HG03097 (cell line): ENCODE results near the gene PPP1R9B.

ENCODE experiments used
- ATAC-seq: cut with Tn5 transposase; IDR thresholded peaks from one replicate; pipeline ENCODE4 v1.9.1; 2021; ENCODE audit not compliant: unreplicated experiment, low FRiP score

The PPP1R9B gene

DNA sequence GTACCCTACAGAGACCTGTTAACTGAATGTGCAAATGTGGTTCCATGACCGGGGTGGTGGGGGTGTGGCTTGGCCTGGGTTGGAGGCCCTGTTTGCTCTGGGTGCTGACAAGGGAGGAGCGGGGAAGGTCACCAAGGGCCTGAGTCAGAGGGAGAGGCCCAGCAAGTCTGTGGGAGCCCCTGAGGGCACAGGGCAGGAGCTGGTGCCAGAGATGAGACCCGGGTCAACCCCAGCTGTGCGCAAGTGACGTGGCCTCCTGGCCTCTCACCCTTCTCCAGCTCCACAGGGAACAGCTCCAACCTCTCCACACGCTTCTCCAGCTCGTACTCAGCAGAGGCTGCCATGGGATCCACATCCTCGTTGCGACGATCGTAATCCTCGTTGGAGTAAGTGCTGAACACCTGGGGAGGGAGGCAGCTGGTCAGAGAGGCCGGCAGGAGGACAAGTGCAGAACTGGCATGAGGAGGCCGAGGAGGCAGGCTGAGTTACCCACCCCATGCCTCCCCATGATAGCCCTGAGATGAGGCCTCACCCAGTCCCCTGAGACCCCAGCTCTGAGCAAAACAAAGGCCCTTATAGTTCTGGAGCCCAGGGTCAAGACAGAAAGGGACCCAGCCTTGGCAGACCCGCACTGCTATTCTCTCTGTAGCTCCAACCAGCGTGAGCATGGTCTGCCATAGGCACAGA lies 5.5 kb downstream of the PPP1R9B start:
- ATAC-seq: no peak

DNA sequence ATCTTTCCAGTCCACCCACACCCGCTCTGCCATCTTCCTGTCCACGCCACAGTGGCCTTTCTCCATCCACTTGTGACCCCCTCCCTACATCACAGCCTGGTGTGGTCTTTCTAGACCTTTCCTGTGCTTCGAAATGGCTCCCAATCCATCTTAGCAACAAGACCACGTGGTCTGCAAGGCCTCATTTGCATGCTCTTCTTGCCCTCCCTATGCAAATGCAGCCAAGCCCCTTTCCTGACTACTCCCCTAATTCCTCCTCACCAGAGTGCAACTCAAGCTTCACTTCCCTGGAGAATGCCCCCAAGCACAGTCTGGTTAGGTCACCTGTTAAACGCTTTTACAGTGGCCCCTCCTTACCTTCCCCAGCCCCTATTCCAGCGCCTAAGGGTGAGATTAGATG lies 6.1 kb downstream of the PPP1R9B start:
- ATAC-seq: no peak

DNA sequence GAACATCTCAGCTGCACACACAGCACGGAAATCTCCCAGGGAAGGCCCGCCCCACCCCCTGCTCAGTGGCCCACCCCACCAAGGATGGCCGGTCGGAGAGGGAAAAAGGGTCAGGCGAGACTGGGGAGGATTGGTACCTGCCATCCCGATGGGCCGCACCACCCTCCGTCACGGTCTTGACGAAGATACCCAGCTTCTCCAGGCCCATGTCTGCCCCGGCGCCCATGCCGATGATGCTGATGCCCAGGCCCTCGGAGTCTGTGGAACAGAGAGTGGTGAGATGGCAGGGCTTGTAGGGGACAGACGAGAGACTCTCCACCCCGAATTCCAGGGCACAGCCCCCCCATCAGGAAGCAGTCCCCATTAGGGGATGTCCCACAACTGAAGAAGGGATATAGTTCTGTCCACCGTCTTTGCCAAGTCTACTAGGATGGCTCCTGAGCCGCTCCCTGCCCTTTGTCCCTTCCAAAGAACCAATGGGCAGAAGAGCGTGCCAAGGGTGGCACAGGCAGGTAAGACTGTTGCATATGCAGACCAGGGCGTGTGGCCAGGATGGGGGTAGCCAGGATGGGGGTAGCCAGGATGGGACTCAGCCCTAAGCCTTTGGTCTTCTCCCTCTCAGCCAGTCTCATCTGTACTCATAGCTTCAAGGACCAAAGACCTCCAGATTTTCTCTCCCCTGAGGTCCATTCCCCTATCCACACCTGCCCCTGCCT lies 6.9 kb downstream of the PPP1R9B start:
- ATAC-seq: no peak

DNA sequence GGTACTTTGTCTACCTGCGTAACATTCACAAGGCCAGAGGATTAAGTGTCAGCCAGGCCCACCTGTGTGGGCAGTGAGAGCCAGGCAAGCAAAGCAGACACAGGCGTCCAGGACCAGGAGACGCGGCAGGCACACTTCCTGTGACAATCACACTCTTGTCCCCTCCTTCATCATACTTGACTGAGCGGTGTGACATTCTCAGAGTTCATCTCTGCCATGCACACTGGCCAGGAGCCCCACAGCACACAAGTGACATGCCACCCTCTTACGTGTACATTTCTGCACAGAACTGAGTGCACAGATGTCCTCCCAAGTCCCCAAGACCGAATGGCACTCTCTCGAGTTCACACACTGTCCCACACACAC lies 8.7 kb downstream of the PPP1R9B start:
- ATAC-seq: no peak

DNA sequence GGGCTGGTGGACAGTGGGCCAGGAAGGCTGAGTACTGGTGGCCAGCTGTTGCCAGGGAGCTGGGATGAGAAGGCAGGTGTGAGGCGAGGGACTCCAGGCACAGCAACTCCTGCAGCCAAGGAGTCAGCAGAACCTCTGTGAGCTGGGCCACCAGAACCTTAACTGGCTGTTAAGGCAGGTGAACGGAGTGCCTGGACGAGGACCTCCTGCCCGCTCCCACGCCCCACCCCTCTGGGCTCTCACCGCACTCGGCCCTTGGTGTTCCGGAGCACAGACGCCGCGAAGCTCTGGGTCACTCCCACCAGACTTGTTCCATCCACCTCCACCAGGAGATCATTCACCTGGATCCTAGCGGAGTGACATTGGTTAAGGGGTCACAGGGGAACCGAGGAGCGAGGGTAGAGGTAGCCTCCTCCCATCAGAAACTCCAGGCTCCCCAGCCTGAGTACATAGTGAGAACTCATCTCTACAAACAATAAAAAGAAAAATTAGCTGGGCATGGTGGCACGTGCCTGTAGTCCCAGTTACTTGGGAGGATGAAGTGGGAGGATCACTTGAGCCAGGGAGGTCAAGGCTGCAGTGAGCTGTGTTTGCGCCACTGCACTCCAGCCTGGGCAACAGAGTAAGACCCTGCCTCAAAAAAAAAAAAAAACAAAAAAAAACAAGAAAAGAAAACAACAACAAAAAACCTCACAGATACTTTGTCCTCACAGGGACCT lies 9.3 kb downstream of the PPP1R9B start:
- no peak for ATAC-seq

DNA sequence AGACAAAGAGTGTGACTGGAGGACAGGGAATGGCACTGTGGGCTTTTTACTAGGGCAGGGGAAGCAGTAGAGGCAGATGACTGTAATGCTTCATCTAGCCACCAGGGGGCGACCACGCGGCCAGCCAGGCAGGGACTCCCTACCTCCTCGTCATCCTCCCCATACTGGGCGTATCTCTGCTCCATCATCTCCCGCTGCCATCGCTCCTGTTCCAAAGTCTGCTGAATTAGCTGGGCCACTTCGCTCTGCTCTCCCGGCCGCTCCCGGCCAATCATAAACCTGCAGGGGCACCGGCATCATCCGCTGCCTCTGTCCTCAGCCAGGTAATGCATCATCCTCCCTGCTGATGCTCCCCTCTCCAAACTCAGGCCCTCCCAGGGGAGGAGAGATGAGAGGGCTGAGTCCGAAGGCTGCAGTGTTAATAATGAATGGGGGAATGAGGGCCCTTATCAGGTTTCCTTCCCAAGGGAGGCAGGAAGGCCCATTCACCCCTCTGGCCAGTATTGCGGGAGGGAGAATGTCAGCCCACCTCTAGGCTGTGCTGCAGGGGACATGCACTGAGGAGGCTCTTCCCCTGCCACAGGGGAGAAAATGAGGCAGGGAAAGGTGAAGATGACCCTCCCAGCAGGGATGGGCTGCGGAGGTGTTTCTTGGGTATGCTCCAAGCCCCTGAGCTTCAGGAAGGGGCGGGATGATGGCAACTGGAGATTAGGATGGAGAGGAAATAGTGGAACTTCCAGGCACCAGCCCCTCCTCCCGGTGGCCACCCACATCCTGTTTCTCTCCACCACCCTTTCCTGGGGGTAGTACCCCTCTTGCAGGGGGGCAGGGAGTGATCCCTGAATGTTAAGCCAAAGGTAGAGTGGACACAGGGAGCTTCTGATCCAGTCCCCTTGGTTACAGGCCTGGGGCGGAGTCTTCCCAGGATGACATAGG lies 10.3 kb downstream of the PPP1R9B start:
- ATAC-seq: peak; percentile 54

DNA sequence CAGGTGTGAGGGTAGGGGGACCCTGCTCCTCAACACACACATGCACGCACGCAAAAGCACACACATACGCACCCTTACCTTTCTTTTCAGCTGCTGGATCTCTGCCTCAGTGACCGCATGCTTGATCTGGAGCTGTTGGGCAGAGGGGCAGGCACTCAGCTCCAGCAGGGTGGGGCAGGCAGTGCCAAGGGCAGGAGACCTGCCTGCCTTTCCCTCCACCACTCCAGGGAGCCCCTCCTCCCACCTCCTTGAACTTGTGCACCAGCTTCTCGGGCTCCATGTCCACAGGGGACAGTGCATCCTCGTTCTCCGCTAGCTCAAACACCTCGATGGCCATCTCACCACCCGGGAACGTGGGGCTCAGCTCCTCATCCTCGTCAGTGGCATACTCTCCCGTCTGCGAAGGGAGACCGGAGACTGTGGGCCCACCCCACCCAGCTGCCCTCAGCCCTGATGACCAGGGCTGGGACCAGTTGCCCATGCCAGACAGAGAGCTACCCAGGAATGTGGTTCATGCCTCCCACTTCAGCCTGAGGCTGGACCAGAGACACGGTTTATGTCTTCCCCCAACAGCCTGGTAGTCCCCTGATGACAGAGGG lies 11.2 kb downstream of the PPP1R9B start:
- no peak for ATAC-seq

DNA sequence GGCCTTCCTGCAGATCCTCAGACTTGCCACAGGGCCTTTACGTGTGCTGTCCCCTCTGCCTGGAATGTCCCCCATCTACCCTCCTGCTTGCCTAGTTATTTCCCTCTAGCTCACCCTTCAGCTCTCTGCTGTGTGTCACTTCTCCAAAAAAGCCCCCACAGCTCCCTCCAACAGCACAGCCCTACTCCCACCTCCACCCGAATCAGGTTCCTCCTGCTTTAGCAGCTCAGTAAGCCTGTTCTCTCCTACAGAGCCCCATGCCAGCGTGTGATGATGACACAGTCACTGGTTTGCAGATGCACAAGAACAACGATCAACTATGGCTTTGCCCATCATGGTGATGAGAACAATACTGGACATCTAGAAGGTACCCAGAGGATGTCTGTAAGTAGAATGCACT lies 13.4 kb downstream of the PPP1R9B start:
- no peak for ATAC-seq

DNA sequence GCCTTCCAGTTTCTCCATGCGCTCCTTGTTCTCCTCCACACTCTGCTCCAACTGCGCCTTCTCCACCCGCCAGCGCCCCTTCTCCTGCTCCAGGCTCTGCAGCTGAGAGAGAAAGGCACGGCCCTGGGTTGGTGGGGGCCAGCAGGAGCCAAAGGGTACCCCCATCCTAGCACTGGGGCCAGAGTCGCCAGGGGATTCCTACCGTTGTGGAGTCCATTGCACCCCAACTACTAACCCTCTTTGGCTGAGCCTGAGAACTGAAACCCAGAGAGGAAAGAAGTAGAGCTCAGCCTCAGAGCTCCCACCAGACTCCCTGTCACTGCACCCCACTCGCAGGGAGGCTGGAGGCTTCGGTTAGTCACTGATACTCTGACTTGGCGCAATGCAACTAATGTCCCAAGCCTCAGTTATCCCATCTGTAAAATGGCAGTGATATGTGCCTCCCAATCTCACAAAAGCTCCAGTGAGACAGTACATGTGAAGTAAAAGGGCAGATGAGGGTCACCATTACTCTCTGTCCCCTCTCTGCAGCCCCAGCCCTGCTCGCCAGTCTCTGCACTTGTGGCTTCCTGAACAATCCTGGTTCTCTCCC lies 14.3 kb downstream of the PPP1R9B start:
- no peak for ATAC-seq

DNA sequence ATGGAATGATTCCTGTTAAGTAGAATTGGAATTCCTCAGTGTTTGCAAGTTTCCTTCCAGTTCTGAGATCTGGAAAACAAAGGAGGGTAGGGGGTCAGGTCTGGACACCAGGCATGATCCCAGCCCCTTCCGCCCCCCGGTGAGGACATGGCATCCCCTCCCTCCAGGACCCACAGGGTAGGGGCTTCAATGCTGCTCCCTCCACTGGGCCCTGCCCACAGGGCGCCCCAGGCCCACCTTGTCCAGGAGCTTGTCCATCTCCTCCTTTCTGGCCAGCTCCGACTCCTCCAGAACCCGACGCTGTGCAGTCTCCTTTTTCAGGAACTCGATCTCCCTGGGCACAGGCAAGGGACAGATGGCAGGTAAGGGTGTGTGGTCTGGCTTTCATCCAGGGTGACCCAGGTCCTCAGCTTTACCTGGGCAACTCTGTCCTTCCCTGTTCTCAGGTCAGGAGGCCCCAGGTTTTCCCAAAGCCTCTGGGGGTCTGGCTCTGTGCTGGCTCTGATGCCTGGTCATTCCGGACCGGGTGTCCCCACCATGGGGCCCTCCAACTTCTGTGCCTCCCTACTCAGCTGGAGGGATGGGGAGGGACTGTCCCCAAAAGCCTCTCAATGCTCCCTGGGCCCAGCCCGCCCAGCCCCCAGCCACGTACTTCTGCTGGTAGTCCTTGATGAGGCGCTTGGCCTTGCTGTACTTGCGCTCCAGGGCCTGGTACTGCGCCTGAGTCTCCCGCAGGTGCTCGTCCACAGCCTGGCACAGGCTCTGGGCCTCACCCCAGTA lies 15.0 kb downstream of the PPP1R9B start:
- ATAC-seq: no peak

DNA sequence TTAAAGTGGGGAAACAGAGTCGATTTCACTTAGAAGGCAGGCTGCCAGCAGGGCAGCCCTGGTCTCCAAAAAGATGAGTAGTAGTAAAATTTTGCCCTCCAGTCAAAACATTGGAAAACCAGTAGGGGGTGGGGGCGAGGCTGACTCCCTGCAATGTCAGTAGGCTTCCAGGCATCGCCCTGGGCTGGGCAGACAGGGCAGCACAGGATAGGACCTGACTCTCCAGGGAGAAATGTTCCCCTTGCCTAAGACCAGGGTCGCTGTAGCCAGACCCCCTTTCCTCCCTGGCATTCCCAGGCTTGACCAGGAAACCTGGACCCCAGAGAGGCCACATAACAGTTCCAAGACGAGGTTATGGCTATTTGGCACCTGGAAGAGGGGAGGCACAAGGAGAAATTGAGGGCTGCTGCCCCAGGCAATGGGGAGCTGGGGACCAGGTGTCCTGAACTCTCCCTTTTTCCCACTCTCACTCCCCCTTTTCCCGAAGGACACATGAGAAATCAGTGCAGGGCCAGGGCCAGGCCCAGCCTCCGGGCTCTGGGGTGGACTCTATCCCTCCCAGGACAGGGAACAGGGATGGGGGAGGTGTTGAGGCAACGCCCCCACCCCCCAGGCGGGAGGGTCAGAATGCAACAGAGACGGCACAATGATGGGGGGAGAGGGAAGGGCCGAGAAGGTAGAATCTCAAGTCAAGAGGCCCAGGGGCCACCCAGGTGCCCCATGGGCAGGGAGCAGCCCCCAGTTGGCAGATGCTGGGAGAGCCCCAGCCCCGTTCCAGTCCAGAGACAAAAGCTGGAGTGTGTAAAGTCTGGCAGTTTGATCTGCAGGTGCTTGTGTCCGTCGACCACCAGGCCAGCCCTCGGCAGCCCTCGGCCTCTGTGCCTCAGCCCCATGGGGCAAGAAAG lies 16.0 kb downstream of the PPP1R9B start:
- ATAC-seq: no peak

DNA sequence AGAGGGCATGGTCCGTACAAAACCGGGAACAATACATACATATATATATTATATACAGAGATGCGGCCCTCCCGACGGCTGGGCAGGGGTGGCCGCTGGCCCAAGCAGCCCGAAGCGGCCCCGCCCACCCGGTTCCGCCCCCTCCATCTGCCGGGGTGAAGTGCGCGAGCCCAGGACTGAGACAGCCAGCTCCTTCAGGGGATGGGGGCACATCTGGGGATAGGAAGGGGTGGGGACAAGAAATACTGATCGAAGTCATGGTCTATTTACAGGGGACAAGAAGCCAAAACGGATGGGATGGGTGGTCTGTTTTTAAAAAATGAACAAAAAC lies 16.7 kb downstream of the PPP1R9B start:
- no peak for ATAC-seq

DNA sequence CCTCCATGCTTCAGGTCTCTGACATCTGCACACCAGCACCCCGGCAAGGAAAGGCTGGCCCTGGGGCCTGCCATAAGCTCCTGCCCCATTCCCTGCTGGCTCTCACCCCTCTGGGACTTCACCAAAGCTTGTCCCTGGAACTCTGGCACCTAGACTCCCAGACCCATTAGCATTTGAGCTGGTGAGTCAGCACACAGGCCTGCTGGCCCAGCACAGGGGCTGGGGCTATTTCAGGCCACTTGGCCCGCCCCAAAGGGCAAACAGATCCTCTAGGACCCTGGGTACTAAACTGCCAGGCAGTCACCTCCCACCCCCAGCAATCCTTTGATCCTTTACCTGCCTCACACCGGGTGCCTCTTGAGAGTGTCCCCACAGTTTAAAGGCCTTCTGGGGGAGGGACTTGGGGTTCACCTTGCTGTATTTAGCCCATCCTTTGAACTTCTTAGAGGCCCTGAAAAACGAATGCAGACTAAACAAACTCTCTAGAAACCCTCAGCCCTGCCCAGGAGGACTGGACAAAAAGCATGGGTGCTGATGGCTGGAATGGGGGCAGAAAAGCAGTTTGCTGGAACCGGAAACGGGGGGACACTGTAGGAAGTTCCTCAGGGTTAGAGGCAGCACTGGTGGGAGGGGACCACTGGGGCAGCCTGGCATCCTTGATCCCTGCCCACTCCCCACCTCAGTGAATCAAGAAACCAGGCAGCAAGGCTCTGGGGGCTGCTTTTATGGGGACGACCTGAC lies 17.3 kb downstream of the PPP1R9B start:
- no peak for ATAC-seq

DNA sequence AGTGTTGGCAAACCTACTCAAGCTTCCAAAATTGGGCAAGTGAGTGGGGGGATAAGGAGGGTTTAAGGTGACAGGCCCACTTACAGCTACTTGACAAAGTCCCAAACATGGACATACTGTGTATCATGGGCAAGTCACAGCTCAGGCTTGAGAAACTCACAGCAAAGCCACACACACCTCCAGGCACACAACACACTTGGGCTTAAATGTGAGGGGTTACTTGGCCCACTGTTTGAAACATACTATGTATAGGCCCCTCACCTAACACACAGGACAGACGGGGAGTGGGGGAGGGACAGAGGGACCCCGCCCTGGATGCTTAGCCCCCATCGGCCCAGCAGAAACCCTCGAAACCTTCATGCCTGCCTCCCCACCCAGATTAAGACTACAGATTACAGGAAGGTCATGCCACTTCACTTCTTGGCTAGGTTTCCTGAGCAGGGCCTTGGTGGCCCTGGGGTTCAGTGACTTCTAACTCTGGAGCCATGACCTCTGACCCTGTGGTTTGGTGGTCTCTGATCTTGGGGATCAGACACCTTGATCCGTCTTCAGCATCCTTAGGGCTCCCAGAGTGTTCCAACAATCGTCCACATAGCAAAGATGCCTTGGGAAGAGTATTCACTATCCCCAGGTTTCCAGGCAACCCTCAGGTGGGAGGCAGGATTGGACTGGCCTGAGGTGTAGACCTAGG lies 18.2 kb downstream of the PPP1R9B start:
- no peak for ATAC-seq

DNA sequence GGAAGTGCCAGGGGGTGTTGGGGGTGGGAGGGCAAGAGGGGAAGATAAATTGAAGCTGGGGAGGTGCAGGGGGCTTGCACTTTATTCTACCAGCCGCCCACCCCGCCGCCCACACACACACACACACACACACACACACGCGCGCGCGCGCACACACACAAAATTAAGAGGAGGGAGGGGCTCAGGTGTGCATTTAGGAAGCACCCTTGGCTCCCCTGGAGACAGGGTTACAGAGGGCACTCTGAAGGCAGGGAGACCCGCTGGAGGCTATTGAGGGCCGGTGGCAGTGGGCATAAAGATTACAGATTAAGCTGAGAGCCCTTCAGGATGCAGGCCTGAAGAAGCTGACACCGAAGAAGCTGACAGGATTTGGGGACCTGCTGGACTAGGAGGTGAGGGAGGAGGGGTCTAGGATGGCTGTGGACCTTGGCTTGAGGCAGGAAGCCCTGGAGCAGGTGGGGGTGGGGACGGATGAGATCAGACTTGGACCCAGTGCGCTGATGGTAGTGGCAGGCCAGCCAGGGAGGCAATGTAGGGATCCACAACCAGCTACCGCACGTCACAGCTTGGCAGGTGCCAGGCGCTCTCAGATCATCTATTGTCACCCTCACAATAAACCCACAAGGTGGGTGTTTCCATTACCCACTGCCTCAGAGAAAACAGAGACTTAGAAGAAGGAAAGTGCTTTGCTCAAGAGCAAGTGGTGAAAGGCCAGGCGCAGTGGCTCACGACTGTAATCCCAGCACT lies 19.7 kb downstream of the PPP1R9B start:
- no peak for ATAC-seq
